Measurements from ENCODE around the gene PCCA. TPM values are rescaled to one million over a fixed set of nuclear protein-coding genes. Genes with fewer than 3 reads are reported as not detected.
"Not testable (repeated sequence)": the region's sequence is repeated elsewhere in the genome, so short reads cannot be mapped to it uniquely, and the experiment has no call there.

The PCCA gene
- total RNA-seq, 1 donor from 2014 or later = 6.4 TPM

- intact Hi-C loops (cut with micrococcal nuclease) = no loop called here
- H3K4me1 Mint-ChIP-seq = peaks cover 2% of the 10 kb centered on the region
- no peaks in the 10 kb centered on the region for H3K27me3 Mint-ChIP-seq
- H3K27ac Mint-ChIP-seq = no peak overlapping the region
- no peaks in the 10 kb centered on the region for H3K9me3 Mint-ChIP-seq
- no peaks in the 10 kb centered on the region for H3K36me3 Mint-ChIP-seq (ENCODE audit: low read depth)
- H3K4me3 Mint-ChIP-seq = no peak overlapping the region
- no peak for DNase-seq
Measured at GRCh38 chr13:100163375-100163774, 74.5 kb downstream of the PCCA start.

- Mint-ChIP-seq H3K4me3 (no peak overlapping the region), H3K27ac (no peak overlapping the region), H3K27me3 (no peaks in the 10 kb centered on the region), H3K9me3 (no peaks in the 10 kb centered on the region), H3K36me3 (ENCODE audit: low read depth) (no peaks in the 10 kb centered on the region), H3K4me1 (no peaks in the 10 kb centered on the region)
- DNase-seq = no peak
- intact Hi-C loops (cut with micrococcal nuclease) = no loop called here
Measured at GRCh38 chr13:100173203-100173602, 84.3 kb downstream of the PCCA start.

DNA sequence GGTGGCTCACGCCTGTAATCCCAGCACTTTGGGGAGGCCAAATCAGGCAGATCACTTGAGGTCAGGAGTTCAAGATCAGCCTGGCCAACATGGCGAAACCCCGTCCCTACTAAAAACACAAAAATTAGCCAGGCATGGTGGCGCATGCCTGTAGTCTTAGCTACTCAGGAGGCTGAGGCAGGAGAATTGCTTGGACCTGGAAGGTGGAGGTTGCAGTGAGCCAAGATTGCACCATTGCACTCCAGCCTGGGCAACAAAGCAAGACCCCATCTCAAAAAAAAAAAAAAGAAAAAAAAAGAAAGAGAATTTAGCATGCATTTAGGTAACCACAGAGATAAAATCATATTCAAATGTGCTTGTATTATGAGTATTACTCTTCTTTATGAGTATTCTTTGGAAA lies 85.6 kb downstream of the PCCA start:
- intact Hi-C loops (cut with micrococcal nuclease); DNase-seq; H3K4me3 Mint-ChIP-seq; H3K9me3 Mint-ChIP-seq; H3K27ac Mint-ChIP-seq; H3K4me1 Mint-ChIP-seq; H3K27me3 Mint-ChIP-seq; H3K36me3 Mint-ChIP-seq (ENCODE audit: low read depth): not testable (repeated sequence)

GRCh38 chr13:100175078-100175802 lies 86.3 kb downstream of the PCCA start:
- no peaks in the 10 kb centered on the region for H3K4me1 Mint-ChIP-seq
- intact Hi-C loops (cut with micrococcal nuclease) = no loop called here
- H3K27ac Mint-ChIP-seq = no peak overlapping the region
- no peaks in the 10 kb centered on the region for H3K36me3 Mint-ChIP-seq (ENCODE audit: low read depth)
- no peaks in the 10 kb centered on the region for H3K27me3 Mint-ChIP-seq
- no peaks in the 10 kb centered on the region for H3K9me3 Mint-ChIP-seq
- H3K4me3 Mint-ChIP-seq = no peak overlapping the region
- no peak for DNase-seq

- no peaks in the 10 kb centered on the region for H3K36me3 Mint-ChIP-seq (ENCODE audit: low read depth)
- H3K9me3 Mint-ChIP-seq = no peaks in the 10 kb centered on the region
- H3K27ac Mint-ChIP-seq = no peak overlapping the region
- H3K4me1 Mint-ChIP-seq = no peaks in the 10 kb centered on the region
- no peak overlapping the region for H3K4me3 Mint-ChIP-seq
- intact Hi-C loops (cut with micrococcal nuclease) = no loop called here
- no peak for DNase-seq
- H3K27me3 Mint-ChIP-seq = no peaks in the 10 kb centered on the region
Measured at GRCh38 chr13:100175803-100176182, 86.9 kb downstream of the PCCA start.

- intact Hi-C loops (cut with micrococcal nuclease) = no loop called here
- no peaks in the 10 kb centered on the region for H3K36me3 Mint-ChIP-seq (ENCODE audit: low read depth)
Measured at GRCh38 chr13:100176801-100177400, 88.0 kb downstream of the PCCA start.

DNA sequence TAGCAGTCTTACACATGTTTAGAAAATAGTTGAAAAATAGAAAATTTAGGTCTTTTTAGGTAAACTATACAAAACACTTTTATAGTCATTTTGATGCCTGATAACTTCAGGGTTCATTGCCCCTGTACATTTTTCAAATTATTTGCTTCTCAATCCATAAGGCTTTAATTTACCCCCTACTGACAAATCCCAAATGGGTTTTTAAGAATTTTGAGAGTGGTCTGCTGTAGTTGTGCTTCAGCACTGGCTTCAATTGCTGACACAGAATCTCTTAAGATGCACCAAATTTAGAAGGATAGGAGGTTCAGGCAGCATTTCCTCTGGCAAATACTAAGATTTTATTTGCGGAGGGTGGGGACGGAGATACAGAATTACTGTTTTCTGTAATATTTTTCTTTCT lies 89.4 kb downstream of the PCCA start:
- H3K4me1 Mint-ChIP-seq = peaks cover 10% of the 10 kb centered on the region
- no peaks in the 10 kb centered on the region for H3K36me3 Mint-ChIP-seq (ENCODE audit: low read depth)
- no peaks in the 10 kb centered on the region for H3K9me3 Mint-ChIP-seq
- no peak for DNase-seq
- no peak overlapping the region for H3K4me3 Mint-ChIP-seq
- intact Hi-C loops (cut with micrococcal nuclease) = no loop called here
- no peaks in the 10 kb centered on the region for H3K27me3 Mint-ChIP-seq
- H3K27ac Mint-ChIP-seq = no peak overlapping the region

More at GRCh38 chr13:100176801-100177400, 88.0 kb downstream of the PCCA start:
- Mint-ChIP-seq H3K27ac (no peak overlapping the region), H3K9me3 (no peaks in the 10 kb centered on the region), H3K27me3 (no peaks in the 10 kb centered on the region), H3K4me3 (no peak overlapping the region), H3K4me1 (no peaks in the 10 kb centered on the region)
- DNase-seq = no peak

DNA sequence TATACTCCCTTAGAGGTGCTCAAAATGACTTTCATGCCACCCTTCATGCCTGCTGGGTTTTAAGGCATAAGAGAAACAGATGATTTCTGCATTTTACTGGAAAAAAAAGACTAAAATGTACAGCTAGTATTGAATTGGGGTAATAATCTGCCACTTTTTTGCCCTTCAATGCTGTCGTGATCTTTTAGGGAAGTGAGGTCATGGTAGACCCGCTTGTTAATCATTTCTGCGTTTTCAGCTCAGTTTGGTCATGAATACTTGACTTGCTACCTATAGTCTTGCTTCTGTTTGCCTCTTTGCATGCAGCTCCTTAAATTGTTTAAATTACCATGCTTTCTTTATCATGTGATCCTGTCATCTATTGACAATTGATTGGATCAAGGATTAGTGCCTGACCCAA lies 90.4 kb downstream of the PCCA start:
- intact Hi-C loops (cut with micrococcal nuclease) = no loop called here
- H3K9me3 Mint-ChIP-seq = no peaks in the 10 kb centered on the region
- H3K4me1 Mint-ChIP-seq = peaks cover 12% of the 10 kb centered on the region
- no peak overlapping the region for H3K4me3 Mint-ChIP-seq
- DNase-seq = no peak
- H3K27me3 Mint-ChIP-seq = no peaks in the 10 kb centered on the region
- H3K36me3 Mint-ChIP-seq (ENCODE audit: low read depth) = no peaks in the 10 kb centered on the region
- no peak overlapping the region for H3K27ac Mint-ChIP-seq

GRCh38 chr13:100182900-100183490 lies 94.1 kb downstream of the PCCA start:
- Mint-ChIP-seq H3K36me3 (ENCODE audit: low read depth) (no peaks in the 10 kb centered on the region), H3K9me3 (no peaks in the 10 kb centered on the region), H3K27ac (no peak overlapping the region), H3K4me1 (peaks cover 12% of the 10 kb centered on the region), H3K4me3 (no peak overlapping the region), H3K27me3 (no peaks in the 10 kb centered on the region)
- no peak for DNase-seq
- intact Hi-C loops (cut with micrococcal nuclease) = no loop called here

DNA sequence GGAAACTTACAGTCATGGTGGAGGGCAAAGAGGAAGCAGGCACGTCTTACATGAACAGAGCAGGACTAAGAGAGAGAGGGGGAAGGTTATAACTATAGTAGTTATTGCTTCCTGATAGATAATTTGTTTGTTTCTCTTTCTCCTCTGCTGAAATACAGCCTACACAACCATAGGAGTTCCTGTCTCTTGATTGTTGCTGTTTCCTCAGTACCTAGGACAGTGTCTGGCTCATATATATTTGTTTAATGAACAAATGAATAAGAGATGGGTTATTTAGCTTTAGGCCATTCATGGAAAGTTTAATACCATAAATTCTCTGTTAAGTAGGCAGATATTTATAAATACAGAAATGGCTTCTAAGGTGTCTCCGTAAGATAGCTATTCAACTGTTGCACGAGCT lies 95.2 kb downstream of the PCCA start:
- no peaks in the 10 kb centered on the region for H3K9me3 Mint-ChIP-seq
- H3K36me3 Mint-ChIP-seq (ENCODE audit: low read depth) = no peaks in the 10 kb centered on the region
- intact Hi-C loops (cut with micrococcal nuclease) = no loop called here
- H3K4me1 Mint-ChIP-seq = peaks cover 12% of the 10 kb centered on the region
- H3K27me3 Mint-ChIP-seq = no peaks in the 10 kb centered on the region
- DNase-seq = no peak
- H3K4me3 Mint-ChIP-seq = no peak overlapping the region
- H3K27ac Mint-ChIP-seq = no peak overlapping the region

DNA sequence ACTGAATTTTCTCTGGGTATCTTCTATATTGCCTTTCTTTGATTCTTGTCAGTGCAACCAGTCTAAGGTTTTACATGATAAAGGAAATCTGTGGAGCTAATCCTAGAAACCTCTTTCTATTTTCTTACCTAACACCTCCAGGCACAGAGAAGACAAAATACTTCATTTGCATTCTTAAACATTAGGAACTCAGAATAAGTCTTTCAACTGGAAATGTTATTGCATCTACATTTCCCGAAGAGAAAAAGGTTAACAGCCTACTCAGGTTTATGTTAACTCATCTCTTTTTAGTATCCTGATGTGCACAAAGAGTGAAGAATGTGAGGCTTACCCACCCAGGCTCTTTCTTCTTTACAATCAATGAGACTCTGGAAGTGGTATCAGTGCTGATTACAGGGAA lies 106.7 kb downstream of the PCCA start:
- intact Hi-C loops (cut with micrococcal nuclease) = no loop called here
- Mint-ChIP-seq H3K36me3 (ENCODE audit: low read depth) (no peaks in the 10 kb centered on the region), H3K4me1 (peaks cover 4% of the 10 kb centered on the region), H3K27me3 (no peaks in the 10 kb centered on the region), H3K9me3 (no peaks in the 10 kb centered on the region), H3K27ac (no peak overlapping the region), H3K4me3 (no peak overlapping the region)
- no peak for DNase-seq

GRCh38 chr13:100196375-100196774 lies 107.5 kb downstream of the PCCA start:
- intact Hi-C loops (cut with micrococcal nuclease) = no loop called here

GRCh38 chr13:100197116-100197515 lies 108.2 kb downstream of the PCCA start:
- H3K4me3 Mint-ChIP-seq = no peak overlapping the region
- peaks cover 4% of the 10 kb centered on the region for H3K4me1 Mint-ChIP-seq
- no peak for DNase-seq
- H3K36me3 Mint-ChIP-seq (ENCODE audit: low read depth) = no peaks in the 10 kb centered on the region
- H3K9me3 Mint-ChIP-seq = no peaks in the 10 kb centered on the region
- H3K27ac Mint-ChIP-seq = no peak overlapping the region
- intact Hi-C loops (cut with micrococcal nuclease) = no loop called here
- H3K27me3 Mint-ChIP-seq = no peaks in the 10 kb centered on the region

More at GRCh38 chr13:100196375-100196774, 107.5 kb downstream of the PCCA start:
- Mint-ChIP-seq H3K27ac (no peak overlapping the region), H3K27me3 (no peaks in the 10 kb centered on the region), H3K36me3 (ENCODE audit: low read depth) (no peaks in the 10 kb centered on the region), H3K4me3 (no peak overlapping the region), H3K9me3 (no peaks in the 10 kb centered on the region), H3K4me1 (peaks cover 4% of the 10 kb centered on the region)
- no peak for DNase-seq

GRCh38 chr13:100197591-100198365 lies 108.9 kb downstream of the PCCA start:
- Mint-ChIP-seq H3K36me3 (ENCODE audit: low read depth) (no peaks in the 10 kb centered on the region), H3K4me3 (no peak overlapping the region), H3K9me3 (no peaks in the 10 kb centered on the region), H3K27ac (no peak overlapping the region), H3K4me1 (peaks cover 4% of the 10 kb centered on the region), H3K27me3 (no peaks in the 10 kb centered on the region)
- no peak for DNase-seq
- intact Hi-C loops (cut with micrococcal nuclease) = no loop called here
